GM21619 (cell line): ENCODE data around the gene LIPT2.

ENCODE experiments used
- ATAC-seq: cut with Tn5 transposase; IDR thresholded peaks from one replicate; pipeline ENCODE4 v1.9.1; 2021; ENCODE audit not compliant: unreplicated experiment

LIPT2 gene

GRCh38 chr11:74504100-74504691, 10.7 kb upstream of the LIPT2 start:
- no peak for ATAC-seq

GRCh38 chr11:74494916-74495315, 1.4 kb upstream of the LIPT2 start:
- ATAC-seq = no peak

GRCh38 chr11:74493791-74494630, 487 bp upstream of the LIPT2 start:
- ATAC-seq = no peak

GRCh38 chr11:74492084-74492483, 1.4 kb downstream of the LIPT2 start:
- ATAC-seq = no peak

GRCh38 chr11:74490941-74491340, 2.6 kb downstream of the LIPT2 start:
- no peak for ATAC-seq

GRCh38 chr11:74487875-74488274, 5.6 kb downstream of the LIPT2 start:
- ATAC-seq = no peak

- ATAC-seq = no peak
These were observed 7.7 kb downstream of the LIPT2 start for GRCh38 chr11:74485868-74486267.

GRCh38 chr11:74480688-74481417, 12.7 kb downstream of the LIPT2 start:
- no peak for ATAC-seq

- ATAC-seq = no peak
These were observed 13.8 kb downstream of the LIPT2 start for GRCh38 chr11:74479732-74480123.

- no peak for ATAC-seq
These were observed 14.4 kb downstream of the LIPT2 start for GRCh38 chr11:74478877-74479731.

GRCh38 chr11:74476536-74476935, 17.0 kb downstream of the LIPT2 start:
- no peak for ATAC-seq

- no peak for ATAC-seq
These were observed 19.2 kb downstream of the LIPT2 start for GRCh38 chr11:74474316-74474715.

GRCh38 chr11:74473382-74474173, 19.9 kb downstream of the LIPT2 start:
- ATAC-seq = no peak

GRCh38 chr11:74471668-74472429, 21.7 kb downstream of the LIPT2 start:
- ATAC-seq = no peak

- no peak for ATAC-seq
These were observed 22.5 kb downstream of the LIPT2 start for GRCh38 chr11:74471037-74471436.

- ATAC-seq = no peak
These were observed 23.0 kb downstream of the LIPT2 start for GRCh38 chr11:74470526-74470925.

GRCh38 chr11:74468936-74469335, 24.6 kb downstream of the LIPT2 start:
- ATAC-seq = no peak

GRCh38 chr11:74468521-74468920, 25.0 kb downstream of the LIPT2 start:
- no peak for ATAC-seq

- ATAC-seq = no peak
These were observed 25.5 kb downstream of the LIPT2 start for GRCh38 chr11:74468058-74468457.
